Measurements from ENCODE around the gene PPRC1.
A peak's percentile ranks its signal among the peaks of the same experiment; 100 is the strongest.
"Not testable (repeated sequence)": the region's sequence is repeated elsewhere in the genome, so short reads cannot be mapped to it uniquely, and the experiment has no call there.

The PPRC1 gene

DNA sequence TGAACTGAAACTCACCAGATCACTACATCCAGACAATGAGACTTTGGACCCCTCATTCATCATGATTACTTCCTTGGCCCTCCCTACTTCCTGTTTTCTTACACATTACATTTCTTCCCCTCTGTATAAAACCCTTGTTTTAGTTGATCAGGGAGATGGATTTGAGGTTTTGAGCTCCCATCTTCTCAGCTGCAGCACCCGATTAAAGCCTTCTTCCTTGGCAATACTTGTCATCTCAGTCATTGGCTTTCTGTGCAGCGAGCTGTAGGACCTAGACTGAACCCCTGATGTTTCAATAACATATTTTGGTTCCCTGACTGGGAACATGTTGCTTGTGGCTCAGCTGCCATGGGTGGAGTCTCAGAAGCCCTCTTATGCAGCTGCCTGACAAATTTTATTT is 52.4 kb downstream of the PPRC1 start:
- H3K36me3 Mint-ChIP-seq: peaks cover 3% of the 10 kb centered on the region
- peaks cover 6% of the 10 kb centered on the region for H3K9me3 Mint-ChIP-seq (ENCODE audit: low read depth)
- peaks cover 17% of the 10 kb centered on the region for H3K4me1 Mint-ChIP-seq (ENCODE audit: low read depth)
- peaks cover 3% of the 10 kb centered on the region for H3K27me3 Mint-ChIP-seq
- H3K27ac Mint-ChIP-seq: no peak overlapping the region
- H3K4me3 Mint-ChIP-seq: no peak overlapping the region

DNA sequence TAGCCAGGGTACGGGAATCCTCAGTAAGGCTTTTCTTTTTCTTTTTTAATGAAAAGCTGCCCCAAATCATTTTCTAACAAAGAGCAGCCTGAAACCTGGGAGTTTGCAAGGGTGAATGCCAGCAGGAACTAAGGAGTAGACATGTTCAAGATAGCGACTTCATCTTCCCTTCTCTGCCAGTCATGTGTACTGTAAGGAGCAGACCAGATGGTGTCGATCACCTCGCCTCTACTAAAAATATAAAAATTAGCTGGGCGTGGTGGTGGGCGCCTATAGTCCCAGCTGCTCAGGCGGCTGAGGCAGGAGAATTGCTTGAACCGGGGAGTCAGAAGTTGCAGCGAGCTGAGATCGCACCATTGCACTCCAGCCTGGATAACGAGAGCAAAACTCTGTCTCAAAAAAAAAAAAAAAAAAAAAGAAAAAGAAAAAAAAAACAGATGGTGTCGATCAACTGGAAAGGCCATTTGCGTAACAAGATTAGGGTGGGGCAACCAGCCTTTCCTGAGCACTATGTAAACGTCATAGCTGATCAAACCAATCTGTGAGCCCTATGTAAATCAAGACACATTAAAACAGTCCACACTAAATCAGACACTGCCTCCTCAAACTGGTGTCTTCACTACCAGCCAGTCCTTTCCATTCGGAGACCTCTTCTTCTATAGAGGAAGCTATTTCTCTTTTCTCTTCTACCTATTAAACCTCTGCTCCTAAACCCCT is 53.1 kb downstream of the PPRC1 start:
- peaks cover under 1% of the 10 kb centered on the region for H3K27me3 Mint-ChIP-seq
- H3K9me3 Mint-ChIP-seq (ENCODE audit: low read depth): peaks cover 6% of the 10 kb centered on the region
- H3K36me3 Mint-ChIP-seq: peaks cover 3% of the 10 kb centered on the region
- no peak overlapping the region for H3K27ac Mint-ChIP-seq
- H3K4me3 Mint-ChIP-seq: no peak overlapping the region
- H3K4me1 Mint-ChIP-seq (ENCODE audit: low read depth): peaks cover 17% of the 10 kb centered on the region

DNA sequence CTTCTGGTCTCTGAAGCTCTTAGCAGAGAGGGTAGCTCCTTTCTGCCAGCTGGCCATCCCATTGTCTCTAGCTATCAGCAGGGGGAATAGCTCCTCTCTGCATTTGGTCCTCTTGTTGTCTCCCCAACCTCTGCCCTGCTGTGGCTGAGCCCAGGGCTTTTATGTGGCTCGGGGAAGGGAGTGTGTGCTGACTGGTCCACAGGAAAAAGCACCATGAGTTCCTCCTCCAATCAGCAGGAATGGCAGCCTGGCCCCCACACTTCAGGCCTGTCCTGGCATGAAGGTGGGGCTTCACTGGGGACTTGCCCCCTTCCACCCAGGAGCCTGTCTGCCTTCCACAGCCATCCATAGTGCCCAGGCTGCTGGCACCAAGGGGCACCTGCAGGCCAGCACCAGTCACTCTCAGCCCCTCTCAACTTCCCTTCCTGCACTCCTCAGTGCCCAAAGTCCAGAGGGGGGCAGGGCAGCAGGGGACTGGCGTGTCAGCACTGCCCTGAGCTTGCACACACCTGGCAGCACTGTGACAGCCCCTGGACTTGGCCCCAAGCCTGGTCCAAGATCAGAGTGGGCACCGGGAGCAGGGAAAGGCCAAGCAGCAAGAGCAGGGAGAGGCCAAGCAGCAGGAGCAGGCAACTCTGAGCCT is 55.6 kb downstream of the PPRC1 start:
- Mint-ChIP-seq H3K4me1 (ENCODE audit: low read depth) (peaks cover 17% of the 10 kb centered on the region), H3K27me3 (no peaks in the 10 kb centered on the region), H3K27ac (no peak overlapping the region), H3K4me3 (no peak overlapping the region), H3K36me3 (peaks cover 9% of the 10 kb centered on the region), H3K9me3 (ENCODE audit: low read depth) (peaks cover 15% of the 10 kb centered on the region)

DNA sequence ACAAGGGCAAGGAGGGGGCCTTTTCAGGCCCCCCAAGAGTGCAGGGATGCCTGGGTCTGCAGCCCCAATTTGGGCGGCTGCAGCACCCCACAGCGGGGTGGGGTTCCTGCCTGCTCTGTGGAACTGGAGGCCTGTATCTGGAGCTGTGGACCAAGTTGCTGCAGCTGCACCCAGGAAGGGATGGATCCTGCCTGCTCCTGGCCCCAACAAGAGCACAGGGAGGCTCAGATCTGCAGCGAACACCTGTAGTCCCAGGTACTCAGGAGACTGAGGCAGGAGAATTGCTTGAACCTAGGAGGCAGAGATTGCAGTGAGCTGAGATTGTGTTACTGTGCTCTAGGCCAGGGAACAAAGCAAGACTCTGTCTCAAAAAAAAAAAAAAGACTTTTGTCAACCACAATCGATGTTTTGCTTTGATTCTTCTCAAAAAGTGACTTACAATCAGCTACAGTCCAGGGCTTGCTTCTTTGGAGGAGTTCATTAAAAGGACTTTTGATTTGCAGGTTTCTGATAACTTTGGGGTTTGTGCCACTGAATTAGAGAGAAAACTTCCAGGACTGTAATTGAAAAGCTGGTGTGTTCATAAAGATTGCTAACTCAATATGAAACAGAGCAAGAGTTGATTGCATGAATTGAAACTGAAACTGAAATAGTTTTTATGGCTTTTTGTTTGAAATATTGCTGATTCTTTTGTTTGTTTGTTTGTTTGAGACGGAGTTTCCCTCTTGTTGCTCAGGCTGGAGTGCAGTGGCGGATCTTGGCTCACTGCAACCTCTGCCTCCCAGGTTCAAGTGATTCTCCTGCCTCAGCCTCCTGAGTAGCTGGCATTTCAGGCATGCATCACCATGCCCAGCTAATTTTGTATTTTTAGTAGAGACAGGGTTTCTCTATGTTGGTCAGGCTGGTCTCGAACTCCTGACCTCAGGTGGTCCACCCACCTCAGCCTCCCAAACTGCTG is 56.4 kb downstream of the PPRC1 start:
- not testable (repeated sequence) for H3K27me3 Mint-ChIP-seq, H3K36me3 Mint-ChIP-seq
- H3K4me1 Mint-ChIP-seq (ENCODE audit: low read depth): peaks cover 17% of the 10 kb centered on the region
- H3K27ac Mint-ChIP-seq: peak overlapping the region; percentile 58
- H3K4me3 Mint-ChIP-seq: peak overlapping the region; percentile 38
- H3K9me3 Mint-ChIP-seq (ENCODE audit: low read depth): peaks cover 14% of the 10 kb centered on the region

DNA sequence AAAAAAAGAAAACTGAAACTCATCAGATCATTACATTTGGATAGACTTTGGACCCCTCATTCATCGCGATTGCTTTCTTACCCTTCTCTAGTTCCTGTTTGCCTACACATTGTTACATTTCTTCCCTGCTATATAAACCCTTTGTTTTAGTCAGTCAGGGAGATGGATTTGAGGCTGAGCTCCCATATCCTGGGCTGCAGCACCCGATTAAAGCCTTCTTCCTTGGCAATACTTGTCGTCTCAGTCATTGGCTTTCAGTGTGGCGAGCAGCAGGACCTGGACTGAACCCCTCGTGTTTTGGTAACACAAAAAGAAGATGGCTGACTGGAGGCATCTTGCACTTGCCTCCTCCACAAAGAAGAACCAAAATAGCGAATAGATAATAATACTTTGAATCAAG is 59.1 kb downstream of the PPRC1 start:
- Mint-ChIP-seq H3K4me1 (ENCODE audit: low read depth) (peaks cover 15% of the 10 kb centered on the region), H3K27ac (no peak overlapping the region), H3K4me3 (no peak overlapping the region), H3K36me3 (peaks cover 6% of the 10 kb centered on the region), H3K9me3 (ENCODE audit: low read depth) (peaks cover 9% of the 10 kb centered on the region), H3K27me3 (no peaks in the 10 kb centered on the region)

DNA sequence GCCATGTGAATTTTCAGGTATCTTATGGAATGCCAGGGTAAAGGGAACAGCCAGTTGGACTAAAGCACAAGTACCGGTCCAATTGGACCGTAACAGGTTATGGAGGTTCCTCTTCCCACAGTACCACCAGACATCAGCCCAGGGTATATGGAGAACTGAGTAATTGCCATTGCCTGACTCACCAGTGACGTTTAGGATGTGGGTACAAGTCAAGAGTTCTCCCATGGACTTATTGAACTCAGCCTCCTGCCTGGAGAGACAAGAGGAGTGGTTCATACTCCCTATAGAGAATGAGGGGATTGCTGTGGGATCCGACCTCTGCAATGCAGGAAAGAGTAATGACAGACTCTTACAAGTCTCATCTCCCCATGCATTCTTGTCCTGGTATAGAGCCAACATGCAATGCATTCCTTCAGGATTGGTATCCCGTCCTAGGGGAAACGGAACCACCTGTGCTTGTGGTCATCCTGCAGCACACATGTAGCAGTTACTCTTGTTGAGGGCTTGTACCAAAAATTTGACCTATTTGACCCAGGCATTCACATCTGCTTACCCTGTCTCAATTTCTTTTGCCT is 62.5 kb downstream of the PPRC1 start:
- Mint-ChIP-seq H3K4me1 (ENCODE audit: low read depth) (no peaks in the 10 kb centered on the region), H3K27me3 (peaks cover 5% of the 10 kb centered on the region), H3K9me3 (ENCODE audit: low read depth) (peaks cover 9% of the 10 kb centered on the region), H3K4me3 (no peak overlapping the region), H3K36me3 (peaks cover 6% of the 10 kb centered on the region), H3K27ac (no peak overlapping the region)

DNA sequence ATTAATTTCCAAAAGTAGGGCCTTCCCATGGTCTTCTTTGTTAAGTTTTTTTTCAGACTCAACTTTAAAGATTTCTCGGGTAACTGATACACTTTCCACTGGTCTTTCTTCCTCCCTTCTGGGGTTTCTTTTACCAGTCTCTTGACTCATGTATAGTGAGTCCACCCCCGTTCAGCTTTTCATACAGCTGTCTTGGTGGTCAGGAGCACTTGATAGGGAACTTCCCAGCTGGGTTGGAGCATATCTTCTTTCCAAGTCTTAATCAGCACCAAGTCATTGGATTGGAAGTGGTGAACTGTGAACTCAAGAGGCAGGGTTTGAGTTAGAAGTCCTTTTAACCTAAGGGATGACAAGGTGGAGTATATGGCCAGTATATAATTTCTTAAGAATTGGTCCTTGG is 64.1 kb downstream of the PPRC1 start:
- Mint-ChIP-seq H3K9me3 (ENCODE audit: low read depth) (peaks cover 2% of the 10 kb centered on the region), H3K27me3 (peaks cover 5% of the 10 kb centered on the region), H3K36me3 (peaks cover 3% of the 10 kb centered on the region), H3K27ac (no peak overlapping the region), H3K4me3 (no peak overlapping the region), H3K4me1 (ENCODE audit: low read depth) (no peaks in the 10 kb centered on the region)

DNA sequence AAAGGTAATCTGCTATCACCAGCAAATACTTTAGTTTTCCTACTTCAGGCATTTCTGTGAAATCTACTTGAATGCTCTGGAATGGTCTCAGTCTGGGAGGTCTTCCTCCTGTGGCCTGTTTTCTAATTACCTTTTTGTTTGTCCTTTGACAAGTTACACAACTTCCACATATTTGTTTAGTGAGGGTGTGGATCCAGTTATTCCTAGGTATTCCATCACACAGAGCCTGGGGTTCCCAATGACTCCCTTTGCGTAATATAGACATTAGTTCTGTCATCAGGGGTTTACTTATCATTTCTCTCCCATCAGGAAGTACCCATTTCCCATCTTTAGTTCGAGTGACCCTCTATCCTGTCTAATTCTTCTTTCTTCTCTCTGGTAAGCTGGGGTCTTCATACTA is 65.2 kb downstream of the PPRC1 start:
- H3K9me3 Mint-ChIP-seq (ENCODE audit: low read depth): no peaks in the 10 kb centered on the region
- H3K4me1 Mint-ChIP-seq (ENCODE audit: low read depth): peaks cover 4% of the 10 kb centered on the region
- H3K27me3 Mint-ChIP-seq: peaks cover 7% of the 10 kb centered on the region
- no peak overlapping the region for H3K4me3 Mint-ChIP-seq
- H3K36me3 Mint-ChIP-seq: no peaks in the 10 kb centered on the region
- H3K27ac Mint-ChIP-seq: no peak overlapping the region
